Gastroesophageal sphincter (tissue), 3 donors: ENCODE data around the gene PLAGL2.
A peak's percentile ranks its signal among the peaks of the same experiment; 100 is the strongest.

Source experiments
- CTCF ChIP-seq, 4 experiments: fragments of 200-600 bp in 2 of 4; fragments of 450-650 bp in 2 of 4; sonication (generic) in 1 of 4; IDR thresholded peaks; one replicate each; pipeline ENCODE4 v1.5.1; 2017 to 2019; ENCODE audit warnings: antibody characterized with exemption in 4 of 4, mild to moderate bottlenecking in 2 of 4, moderate library complexity in 2 of 4
- POLR2A ChIP-seq, 2 donors: fragments of 450-650 bp; IDR thresholded peaks; one replicate each; pipeline ENCODE4 v1.6.1; 2017; ENCODE audit warnings: antibody characterized with exemption in 2 of 2, mild to moderate bottlenecking in 2 of 2, moderate library complexity in 1 of 2
- POLR2AphosphoS5 ChIP-seq: sonication (generic); formaldehyde crosslinking; IDR thresholded peaks from one replicate; pipeline ENCODE4 v1.6.1; 2017; ENCODE audit warnings: antibody characterized with exemption

GRCh38 chr20:32207626-32208498 lies at the start of gene PLAGL2, which contains the start of gene POFUT1:
- TF ChIP-seq CTCF (IDR thresholded peaks at IDR 0.05) (peak in 2 of 4 experiments; percentile 15 to 61), POLR2AphosphoS5 (no peak), POLR2A (IDR thresholded peaks at IDR 0.05) (peak; percentile 57 to 80)
